ENCODE results near the gene WIPF1.

The WIPF1 gene

GRCh38 chr2:174611006-174611405, 13.4 kb upstream of the WIPF1 start:
- H3K36me3 ChIP-seq (ENCODE audit: insufficient read depth, low read length) = no peaks in the 10 kb centered on the region
- peaks cover 6% of the 10 kb centered on the region; the same call in 1 of the 2 replicates for H3K4me1 ChIP-seq (ENCODE audit: insufficient read depth, low read length)
- no peaks in the 10 kb centered on the region for H3K9me3 ChIP-seq (ENCODE audit: control insufficient read depth, insufficient read depth, low read length)
- H3K9ac ChIP-seq (ENCODE audit: low read depth, low read length) = no peak overlapping the region

DNA sequence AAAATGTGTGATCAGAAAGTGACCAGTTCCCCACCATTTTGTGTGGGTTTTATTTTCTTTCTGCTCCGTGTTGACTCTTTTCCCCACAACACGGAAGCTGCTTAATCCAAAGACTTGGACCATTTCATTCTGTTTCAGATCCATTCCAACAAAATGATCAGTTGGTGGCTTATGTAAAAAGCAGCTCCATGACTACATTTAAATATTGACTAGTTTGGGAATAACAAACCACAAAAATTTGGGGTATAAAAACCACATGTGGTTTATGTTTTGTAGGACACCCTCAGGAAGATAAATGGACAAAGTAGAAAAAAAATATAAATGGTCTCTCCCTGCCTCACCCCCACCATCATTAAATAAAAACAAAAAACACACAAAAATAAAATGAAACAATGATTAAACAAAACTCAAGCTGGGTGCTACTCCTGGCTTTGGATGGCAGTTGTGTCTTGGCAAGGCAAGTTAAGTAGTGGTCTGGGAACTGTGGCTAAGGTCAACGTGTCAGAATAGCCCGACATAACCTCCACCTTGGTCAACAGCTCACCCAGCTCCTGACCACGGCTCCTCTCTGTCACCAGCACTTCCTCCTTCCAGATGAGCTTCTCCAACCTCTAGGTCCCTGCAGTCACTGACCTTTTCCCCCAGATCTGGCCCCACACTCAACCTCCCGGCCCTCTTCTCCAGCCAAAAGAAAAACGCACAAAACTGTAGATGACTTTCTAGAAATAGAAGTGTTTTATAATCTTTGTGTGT, 12.8 kb upstream of the WIPF1 start:
- Histone ChIP-seq H3K9me3 (ENCODE audit: control insufficient read depth, insufficient read depth, low read length) (no peaks in the 10 kb centered on the region), H3K9ac (ENCODE audit: low read depth, low read length) (no peak overlapping the region), H3K4me1 (ENCODE audit: insufficient read depth, low read length) (peaks cover 6% of the 10 kb centered on the region; the same call in 1 of the 2 replicates), H3K36me3 (ENCODE audit: insufficient read depth, low read length) (no peaks in the 10 kb centered on the region)

- H3K4me1 ChIP-seq (ENCODE audit: insufficient read depth, low read length) = peaks cover 6% of the 10 kb centered on the region; the same call in 1 of the 2 replicates
Observed at GRCh38 chr2:174609261-174609660, 11.7 kb upstream of the WIPF1 start.

GRCh38 chr2:174608866-174609214, 11.2 kb upstream of the WIPF1 start:
- H3K9me3 ChIP-seq (ENCODE audit: control insufficient read depth, insufficient read depth, low read length) = no peaks in the 10 kb centered on the region
- no peak overlapping the region for H3K9ac ChIP-seq (ENCODE audit: low read depth, low read length)
- no peaks in the 10 kb centered on the region for H3K36me3 ChIP-seq (ENCODE audit: insufficient read depth, low read length)
- H3K4me1 ChIP-seq (ENCODE audit: insufficient read depth, low read length) = peaks cover 6% of the 10 kb centered on the region; the same call in 1 of the 2 replicates

More at GRCh38 chr2:174609261-174609660, 11.7 kb upstream of the WIPF1 start:
- Histone ChIP-seq H3K36me3 (ENCODE audit: insufficient read depth, low read length) (no peaks in the 10 kb centered on the region), H3K9me3 (ENCODE audit: control insufficient read depth, insufficient read depth, low read length) (no peaks in the 10 kb centered on the region), H3K9ac (ENCODE audit: low read depth, low read length) (no peak overlapping the region)

- no peaks in the 10 kb centered on the region for H3K9me3 ChIP-seq (ENCODE audit: control insufficient read depth, insufficient read depth, low read length)
- peaks cover 2% of the 10 kb centered on the region; the same call in 1 of the 2 replicates for H3K4me1 ChIP-seq (ENCODE audit: insufficient read depth, low read length)
- H3K9ac ChIP-seq (ENCODE audit: low read depth, low read length) = no peak overlapping the region
Observed at GRCh38 chr2:174607989-174608865, 10.6 kb upstream of the WIPF1 start.

DNA sequence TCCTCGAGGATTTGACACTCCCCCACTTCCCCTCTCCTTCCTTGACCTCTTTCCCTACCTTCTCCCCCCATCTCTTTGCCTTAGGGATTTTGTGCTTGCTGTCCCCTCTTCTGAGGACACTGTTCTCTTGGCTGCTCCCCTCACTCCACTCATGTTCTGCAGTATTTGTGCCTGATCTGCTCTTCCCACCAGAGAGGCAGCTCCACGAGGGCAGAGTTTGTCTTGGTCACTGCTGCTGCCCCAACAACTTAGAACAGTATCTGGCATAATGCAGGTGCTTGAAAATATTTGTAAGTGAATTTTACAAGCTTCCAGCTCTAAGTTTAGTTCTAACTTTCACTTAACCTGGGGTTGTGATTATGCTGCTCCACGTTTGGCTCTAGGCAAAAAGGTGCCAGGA, 10.0 kb upstream of the WIPF1 start:
- Histone ChIP-seq H3K9me3 (ENCODE audit: control insufficient read depth, insufficient read depth, low read length) (no peaks in the 10 kb centered on the region), H3K4me1 (ENCODE audit: insufficient read depth, low read length) (no peaks in the 10 kb centered on the region; the same call in 1 of the 2 replicates), H3K9ac (ENCODE audit: low read depth, low read length) (no peak overlapping the region), H3K36me3 (ENCODE audit: insufficient read depth, low read length) (no peaks in the 10 kb centered on the region)

More at GRCh38 chr2:174607989-174608865, 10.6 kb upstream of the WIPF1 start:
- no peaks in the 10 kb centered on the region for H3K36me3 ChIP-seq (ENCODE audit: insufficient read depth, low read length)

DNA sequence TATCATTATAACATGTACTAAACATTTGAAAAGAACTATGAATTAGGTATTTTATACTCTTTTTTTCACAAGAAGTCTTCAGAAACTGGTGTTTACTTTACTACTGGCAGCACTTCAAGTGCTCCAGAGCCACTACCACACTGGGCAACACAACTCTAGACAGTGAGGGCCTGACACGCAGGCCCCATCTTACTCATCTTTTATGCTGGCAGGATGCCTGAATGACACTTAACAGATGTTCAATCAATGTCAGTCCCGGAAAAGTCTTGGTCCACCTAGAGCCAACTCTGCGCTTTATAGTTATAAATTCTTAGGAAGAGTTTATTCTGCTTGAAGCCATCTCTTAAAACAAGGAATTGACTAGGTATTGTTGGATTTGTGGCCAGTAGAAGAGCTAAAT, 8.7 kb upstream of the WIPF1 start:
- Histone ChIP-seq H3K36me3 (ENCODE audit: insufficient read depth, low read length) (no peaks in the 10 kb centered on the region), H3K9me3 (ENCODE audit: control insufficient read depth, insufficient read depth, low read length) (no peaks in the 10 kb centered on the region), H3K9ac (ENCODE audit: low read depth, low read length) (no peak overlapping the region), H3K4me1 (ENCODE audit: insufficient read depth, low read length) (no peaks in the 10 kb centered on the region; the same call in 1 of the 2 replicates)

DNA sequence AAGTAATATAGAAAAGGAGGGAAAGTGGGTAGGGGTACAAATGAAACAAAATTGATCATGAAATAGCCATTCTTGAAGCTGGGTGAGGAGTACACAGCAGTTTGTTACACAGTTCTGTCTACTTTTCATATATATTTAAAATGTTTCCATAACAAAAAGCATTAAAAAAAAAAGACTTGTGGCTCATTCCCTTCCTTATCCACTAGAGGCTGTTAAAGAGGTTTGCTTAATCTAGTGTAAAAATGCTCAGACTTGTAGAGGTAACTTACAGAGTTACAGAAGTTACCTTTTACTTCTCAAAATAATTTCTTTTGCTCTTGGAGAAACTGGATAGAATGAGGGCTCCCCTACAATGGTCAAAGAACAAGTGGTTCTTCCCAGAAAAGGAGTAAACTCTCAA, 8.1 kb upstream of the WIPF1 start:
- Histone ChIP-seq H3K36me3 (ENCODE audit: insufficient read depth, low read length) (no peaks in the 10 kb centered on the region), H3K4me1 (ENCODE audit: insufficient read depth, low read length) (no peaks in the 10 kb centered on the region; the same call in 1 of the 2 replicates), H3K9me3 (ENCODE audit: control insufficient read depth, insufficient read depth, low read length) (no peaks in the 10 kb centered on the region), H3K9ac (ENCODE audit: low read depth, low read length) (no peak overlapping the region)

GRCh38 chr2:174603280-174603679, 5.7 kb upstream of the WIPF1 start:
- no peaks in the 10 kb centered on the region; the same call in 1 of the 2 replicates for H3K4me1 ChIP-seq (ENCODE audit: insufficient read depth, low read length)
- H3K9ac ChIP-seq (ENCODE audit: low read depth, low read length) = no peak overlapping the region
- H3K9me3 ChIP-seq (ENCODE audit: control insufficient read depth, insufficient read depth, low read length) = 0 out of 2 replicates have a peak, but pooled peaks cover 4% of the 10 kb centered on the region
- H3K36me3 ChIP-seq (ENCODE audit: insufficient read depth, low read length) = no peaks in the 10 kb centered on the region

GRCh38 chr2:174602745-174603144, 5.1 kb upstream of the WIPF1 start:
- H3K9me3 ChIP-seq (ENCODE audit: control insufficient read depth, insufficient read depth, low read length) = 0 out of 2 replicates have a peak, but pooled peaks cover 4% of the 10 kb centered on the region
- no peaks in the 10 kb centered on the region for H3K36me3 ChIP-seq (ENCODE audit: insufficient read depth, low read length)
- no peak overlapping the region for H3K9ac ChIP-seq (ENCODE audit: low read depth, low read length)
- no peaks in the 10 kb centered on the region; the same call in 1 of the 2 replicates for H3K4me1 ChIP-seq (ENCODE audit: insufficient read depth, low read length)

DNA sequence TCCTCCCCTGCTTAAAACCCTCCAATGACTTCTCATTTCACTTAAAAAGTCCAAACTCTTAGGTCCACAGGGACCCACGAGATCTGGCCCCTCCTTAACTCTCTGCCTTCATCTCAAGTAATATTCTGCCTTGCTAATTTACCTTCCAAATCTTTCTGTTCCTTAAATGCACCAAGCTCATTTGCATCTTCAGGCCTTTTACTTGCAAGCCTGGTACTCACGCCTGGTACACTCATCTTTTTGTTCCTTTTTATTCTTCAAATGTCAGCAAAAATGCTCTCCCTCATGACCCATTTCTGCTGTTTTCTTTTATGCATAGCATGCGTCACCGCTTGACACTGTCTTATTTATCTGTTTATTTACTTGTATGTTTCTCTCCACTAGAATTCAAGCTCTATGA, 2.7 kb upstream of the WIPF1 start:
- 0 out of 2 replicates have a peak, but pooled peaks cover 4% of the 10 kb centered on the region for H3K9me3 ChIP-seq (ENCODE audit: control insufficient read depth, insufficient read depth, low read length)
- no peaks in the 10 kb centered on the region for H3K36me3 ChIP-seq (ENCODE audit: insufficient read depth, low read length)
- no peak overlapping the region for H3K9ac ChIP-seq (ENCODE audit: low read depth, low read length)
- no peaks in the 10 kb centered on the region; the same call in 1 of the 2 replicates for H3K4me1 ChIP-seq (ENCODE audit: insufficient read depth, low read length)

- Histone ChIP-seq H3K9me3 (ENCODE audit: control insufficient read depth, insufficient read depth, low read length) (0 out of 2 replicates have a peak, but pooled peaks cover 4% of the 10 kb centered on the region), H3K36me3 (ENCODE audit: insufficient read depth, low read length) (no peaks in the 10 kb centered on the region), H3K4me1 (ENCODE audit: insufficient read depth, low read length) (no peaks in the 10 kb centered on the region; the same call in 1 of the 2 replicates), H3K9ac (ENCODE audit: low read depth, low read length) (no peak overlapping the region)
Observed at GRCh38 chr2:174599310-174599921, 1.8 kb upstream of the WIPF1 start.

GRCh38 chr2:174597009-174597344, 627 bp downstream of the WIPF1 start:
- Histone ChIP-seq H3K4me1 (ENCODE audit: insufficient read depth, low read length) (peaks cover 11% of the 10 kb centered on the region), H3K36me3 (ENCODE audit: insufficient read depth, low read length) (no peaks in the 10 kb centered on the region), H3K9ac (ENCODE audit: low read depth, low read length) (no peak overlapping the region), H3K9me3 (ENCODE audit: control insufficient read depth, insufficient read depth, low read length) (0 out of 2 replicates have a peak, but pooled peaks cover 4% of the 10 kb centered on the region)

GRCh38 chr2:174595891-174596397, 1.7 kb downstream of the WIPF1 start:
- peaks cover 11% of the 10 kb centered on the region for H3K4me1 ChIP-seq (ENCODE audit: insufficient read depth, low read length)

More at GRCh38 chr2:174595891-174596397, 1.7 kb downstream of the WIPF1 start:
- Histone ChIP-seq H3K36me3 (ENCODE audit: insufficient read depth, low read length) (no peaks in the 10 kb centered on the region), H3K9ac (ENCODE audit: low read depth, low read length) (no peak overlapping the region), H3K9me3 (ENCODE audit: control insufficient read depth, insufficient read depth, low read length) (0 out of 2 replicates have a peak, but pooled peaks cover 4% of the 10 kb centered on the region)
